Osteoblast (primary cell): Measurements from ENCODE around the gene HP. TPM values are rescaled to one million over a fixed set of nuclear protein-coding genes. Genes with fewer than 3 reads are reported as not detected.
A peak's percentile ranks its signal among the peaks of the same experiment; 100 is the strongest.

Experiments
- DNase-seq: peaks from one replicate; pipeline ENCODE4 v3.0.0; 2011; ENCODE audit warnings: low spot score, mixed read lengths; ENCODE audit not compliant: insufficient read length; ENCODE audit errors: missing footprints
- H2AFZ ChIP-seq: 2 replicates; pipeline ENCODE4 v1.6.0; 2011; ENCODE audit warnings: mild to moderate bottlenecking, low read length
- H3K27ac ChIP-seq: 2 replicates; pipeline ENCODE4 v1.5.1; 2011; ENCODE audit warnings: mild to moderate bottlenecking, low read depth, low read length, moderate library complexity
- H3K27me3 ChIP-seq: 2 replicates; pipeline ENCODE4 v1.6.0; 2012; ENCODE audit warnings: mild to moderate bottlenecking, control low read depth, inconsistent platforms, low read length, moderate library complexity; ENCODE audit not compliant: insufficient read depth
- H3K36me3 ChIP-seq: 2 replicates; pipeline ENCODE4 v1.5.1; 2011; ENCODE audit warnings: mild to moderate bottlenecking, low read length, control low read depth, moderate library complexity; ENCODE audit not compliant: insufficient read depth
- H3K4me1 ChIP-seq: 2 replicates; pipeline ENCODE4 v1.5.1; 2011; ENCODE audit warnings: mild to moderate bottlenecking, low read length, control low read depth, moderate library complexity; ENCODE audit not compliant: insufficient read depth
- H3K4me2 ChIP-seq: 2 replicates; pipeline ENCODE4 v1.6.0; 2011; ENCODE audit warnings: mild to moderate bottlenecking, low read length; ENCODE audit not compliant: insufficient read depth
- H3K4me3 ChIP-seq: fragments of 200-600 bp; sonication (generic); 3 replicates; pipeline ENCODE4 v1.5.1; 2012; ENCODE audit warnings: mild to moderate bottlenecking, low read length, inconsistent platforms; ENCODE audit not compliant: insufficient read depth
- H3K79me2 ChIP-seq: 2 replicates; pipeline ENCODE4 v1.6.0; 2012; ENCODE audit warnings: mild to moderate bottlenecking, low read length, control low read depth, inconsistent platforms; ENCODE audit not compliant: insufficient read depth
- H3K9me3 ChIP-seq: 2 replicates; pipeline ENCODE4 v1.5.1; 2011; ENCODE audit warnings: low read depth, low read length, control low read depth
- H4K20me1 ChIP-seq: 2 replicates; pipeline ENCODE4 v1.6.0; 2012; ENCODE audit warnings: mild to moderate bottlenecking, low read length, control low read depth; ENCODE audit not compliant: insufficient read depth
- CTCF ChIP-seq: IDR thresholded peaks from 2 replicates; pipeline ENCODE4 v1.5.1; 2011; ENCODE audit warnings: mild to moderate bottlenecking, low read depth, low read length, moderate library complexity; ENCODE audit errors: extremely low read depth
- total RNA-seq: library from RNA; depleted of rRNA; stranded (reverse); fragments of >200 nt; gene quantifications from 2 replicates; pipeline ENCODE4 v1.2.3, GENCODE V29; 2012

HP gene
- total RNA-seq, 1 donor = not detected

GRCh38 chr16:72060405-72060804, 6.1 kb downstream of the HP start:
- Histone ChIP-seq H3K4me1 (no peaks in the 10 kb centered on the region), H2AFZ (no peak overlapping the region), H3K9me3 (no peaks in the 10 kb centered on the region), H4K20me1 (no peaks in the 10 kb centered on the region), H3K4me3 (no peak overlapping the region), H3K4me2 (no peak overlapping the region), H3K79me2 (no peaks in the 10 kb centered on the region), H3K27me3 (no peaks in the 10 kb centered on the region), H3K27ac (no peak overlapping the region), H3K36me3 (no peaks in the 10 kb centered on the region)
- DNase-seq = no peak
- TF ChIP-seq CTCF = no peak

- Histone ChIP-seq H3K27ac (no peak overlapping the region), H3K79me2 (no peaks in the 10 kb centered on the region), H3K4me2 (no peak overlapping the region), H3K36me3 (no peaks in the 10 kb centered on the region), H2AFZ (no peak overlapping the region), H3K9me3 (no peaks in the 10 kb centered on the region), H3K27me3 (no peaks in the 10 kb centered on the region), H3K4me1 (no peaks in the 10 kb centered on the region), H3K4me3 (no peak overlapping the region), H4K20me1 (peaks cover 5% of the 10 kb centered on the region)
- no peak for DNase-seq
- TF ChIP-seq CTCF = no peak
Observed at GRCh38 chr16:72061564-72061963, 7.3 kb downstream of the HP start.

- H3K36me3 ChIP-seq = no peaks in the 10 kb centered on the region
- no peak for TF ChIP-seq CTCF
- no peak overlapping the region for H3K27ac ChIP-seq
- H3K4me3 ChIP-seq = no peak overlapping the region
- H3K4me2 ChIP-seq = no peak overlapping the region
- peaks cover 5% of the 10 kb centered on the region for H4K20me1 ChIP-seq
- H3K27me3 ChIP-seq = no peaks in the 10 kb centered on the region
- no peaks in the 10 kb centered on the region for H3K79me2 ChIP-seq
- no peak overlapping the region for H2AFZ ChIP-seq
- H3K4me1 ChIP-seq = no peaks in the 10 kb centered on the region
- no peaks in the 10 kb centered on the region for H3K9me3 ChIP-seq
- no peak for DNase-seq
Observed at GRCh38 chr16:72064361-72064894, 10.1 kb downstream of the HP start.

- peak; percentile 63 for TF ChIP-seq CTCF
Observed at GRCh38 chr16:72066747-72067146, 12.4 kb downstream of the HP start.

More at GRCh38 chr16:72066747-72067146, 12.4 kb downstream of the HP start:
- Histone ChIP-seq H3K36me3 (no peaks in the 10 kb centered on the region), H2AFZ (no peak overlapping the region), H3K4me1 (no peaks in the 10 kb centered on the region), H3K9me3 (no peaks in the 10 kb centered on the region), H3K4me2 (no peak overlapping the region), H3K79me2 (no peaks in the 10 kb centered on the region), H3K27ac (no peak overlapping the region), H3K4me3 (no peak overlapping the region), H3K27me3 (no peaks in the 10 kb centered on the region), H4K20me1 (peaks cover 5% of the 10 kb centered on the region)
- no peak for DNase-seq
